ENCODE results near the gene IL1R1. TPM values are rescaled to one million over a fixed set of nuclear protein-coding genes. Genes with fewer than 3 reads are reported as not detected.
"Not testable (repeated sequence)": the region's sequence is repeated elsewhere in the genome, so short reads cannot be mapped to it uniquely, and the experiment has no call there.

Gene IL1R1
- total RNA-seq, 1 donor from 2014 or later, result 2.2 TPM

GRCh38 chr2:102103992-102104871, 38.3 kb upstream of the IL1R1 start:
- intact Hi-C loops (cut with micrococcal nuclease), result loop anchor here (2.0 kb wide), 2 partner anchors 33 to 41 kb away; no protein-coding TSS in a partner anchor
- Mint-ChIP-seq H3K36me3 (ENCODE audit: low read depth) (no peaks in the 10 kb centered on the region), H3K4me3 (peak overlapping the region; percentile 79), H3K27ac (peak overlapping the region; percentile 14), H3K27me3 (peaks cover 35% of the 10 kb centered on the region), H3K9me3 (peaks cover 16% of the 10 kb centered on the region), H3K4me1 (peaks cover 22% of the 10 kb centered on the region)
- peak; percentile 76 for DNase-seq

DNA sequence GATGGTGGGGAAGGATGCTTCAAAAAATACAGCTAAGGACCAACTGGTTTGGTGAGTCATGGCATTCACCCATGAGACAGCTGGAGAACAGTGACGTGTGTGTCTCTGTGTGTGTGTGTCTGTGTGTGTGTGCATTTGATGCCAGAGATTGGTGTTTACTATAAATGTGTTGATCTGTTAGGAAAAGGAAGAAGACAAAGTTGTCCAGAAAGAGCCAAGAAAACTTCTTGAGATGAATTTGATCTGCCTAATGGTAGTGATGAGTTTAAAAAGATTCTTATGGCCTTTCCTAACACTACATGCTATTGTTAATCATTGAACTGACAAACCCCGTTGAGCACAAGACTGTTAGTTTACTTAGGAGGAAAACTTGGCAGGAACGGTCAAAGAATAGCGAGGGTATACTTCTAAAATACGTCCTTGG, 36.4 kb upstream of the IL1R1 start:
- intact Hi-C loops (cut with micrococcal nuclease), result no loop called here
- peaks cover 12% of the 10 kb centered on the region for H3K9me3 Mint-ChIP-seq
- H3K27ac Mint-ChIP-seq, result no peak overlapping the region
- peaks cover 38% of the 10 kb centered on the region for H3K27me3 Mint-ChIP-seq
- H3K4me1 Mint-ChIP-seq, result peaks cover 20% of the 10 kb centered on the region
- no peak overlapping the region for H3K4me3 Mint-ChIP-seq
- no peaks in the 10 kb centered on the region for H3K36me3 Mint-ChIP-seq (ENCODE audit: low read depth)
- DNase-seq, result no peak

DNA sequence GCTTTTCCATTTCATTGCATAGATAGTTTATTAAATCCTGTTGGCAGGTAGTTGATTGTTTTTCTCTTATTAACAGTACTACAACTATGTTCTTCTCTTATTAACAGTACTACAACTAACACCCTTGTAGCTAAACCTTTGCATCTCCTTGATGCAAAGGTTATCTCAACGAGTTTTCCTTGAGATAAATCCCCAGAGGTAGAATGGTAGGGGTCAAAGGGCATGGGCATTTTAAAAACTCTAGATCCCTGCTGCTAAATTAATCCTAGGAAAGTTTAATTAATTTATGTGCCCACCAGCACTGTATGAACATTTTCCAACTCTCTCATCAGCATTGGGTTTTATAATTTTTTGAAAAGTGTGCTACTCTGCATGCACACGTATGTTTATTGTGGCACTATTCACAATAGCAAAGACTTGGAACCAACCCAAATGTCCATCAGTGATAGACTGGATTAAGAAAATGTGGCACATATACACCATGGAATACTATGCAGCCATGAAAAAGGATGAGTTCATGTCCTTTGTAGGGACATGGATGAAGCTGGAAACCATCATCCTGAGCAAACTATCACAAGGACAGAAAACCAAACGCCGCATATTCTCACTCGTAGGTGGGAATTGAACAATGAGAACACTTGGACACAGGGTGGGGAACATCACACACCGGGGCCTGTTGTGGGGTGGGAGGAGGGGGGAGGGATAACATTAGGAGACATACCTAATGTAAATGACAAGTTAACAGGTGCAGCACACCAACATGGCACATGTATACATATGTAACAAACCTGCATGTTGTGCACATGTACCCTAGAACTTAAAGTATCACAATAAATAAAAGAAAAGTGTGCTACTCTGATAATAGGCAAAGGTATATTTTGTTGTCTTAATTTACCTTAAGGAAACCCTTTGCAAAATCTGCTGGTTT, 35.5 kb upstream of the IL1R1 start:
- Mint-ChIP-seq H3K27me3 (peaks cover 37% of the 10 kb centered on the region), H3K4me1 (peaks cover 20% of the 10 kb centered on the region)
- DNase-seq; H3K4me3 Mint-ChIP-seq; intact Hi-C loops (cut with micrococcal nuclease); H3K27ac Mint-ChIP-seq; H3K9me3 Mint-ChIP-seq; H3K36me3 Mint-ChIP-seq (ENCODE audit: low read depth): not testable (repeated sequence)

DNA sequence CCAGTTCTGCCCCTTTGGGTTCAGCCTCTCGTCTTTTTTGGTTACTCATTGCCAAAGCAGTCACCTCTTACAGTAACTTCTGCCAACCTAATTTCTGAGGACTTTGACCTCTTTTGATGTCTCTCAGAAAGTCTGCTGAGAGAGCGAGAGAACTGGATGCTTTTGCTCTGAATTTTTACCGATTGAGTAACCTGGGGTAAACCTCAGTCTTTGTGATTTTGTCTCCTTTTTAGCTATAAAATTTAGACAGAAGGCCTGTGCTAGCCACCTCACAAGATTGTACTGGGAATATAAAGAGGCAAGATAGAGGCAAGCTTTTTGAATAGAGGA, 34.8 kb upstream of the IL1R1 start:
- Mint-ChIP-seq H3K27ac (no peak overlapping the region), H3K4me1 (peaks cover 21% of the 10 kb centered on the region), H3K9me3 (peaks cover under 1% of the 10 kb centered on the region), H3K27me3 (peaks cover 37% of the 10 kb centered on the region), H3K36me3 (ENCODE audit: low read depth) (no peaks in the 10 kb centered on the region), H3K4me3 (no peak overlapping the region)
- intact Hi-C loops (cut with micrococcal nuclease), result no loop called here
- no peak for DNase-seq

GRCh38 chr2:102109016-102109415, 33.5 kb upstream of the IL1R1 start:
- Mint-ChIP-seq H3K27ac (no peak overlapping the region), H3K27me3 (peaks cover 30% of the 10 kb centered on the region), H3K9me3 (no peaks in the 10 kb centered on the region), H3K36me3 (ENCODE audit: low read depth) (no peaks in the 10 kb centered on the region), H3K4me1 (peaks cover 23% of the 10 kb centered on the region), H3K4me3 (no peak overlapping the region)
- intact Hi-C loops (cut with micrococcal nuclease), result no loop called here
- no peak for DNase-seq

- Mint-ChIP-seq H3K9me3 (no peaks in the 10 kb centered on the region), H3K27me3 (peaks cover 23% of the 10 kb centered on the region), H3K27ac (no peak overlapping the region), H3K4me3 (no peak overlapping the region), H3K36me3 (ENCODE audit: low read depth) (no peaks in the 10 kb centered on the region), H3K4me1 (peaks cover 23% of the 10 kb centered on the region)
- no peak for DNase-seq
- intact Hi-C loops (cut with micrococcal nuclease), result loop anchor here (10.0 kb wide), 1 partner anchor 205 kb away; no protein-coding TSS in a partner anchor
These were observed 32.4 kb upstream of the IL1R1 start for GRCh38 chr2:102110171-102110570.

GRCh38 chr2:102110596-102111334, 31.8 kb upstream of the IL1R1 start:
- H3K9me3 Mint-ChIP-seq, result peaks cover 6% of the 10 kb centered on the region
- H3K4me1 Mint-ChIP-seq, result peaks cover 23% of the 10 kb centered on the region
- no peaks in the 10 kb centered on the region for H3K36me3 Mint-ChIP-seq (ENCODE audit: low read depth)
- no peak for DNase-seq
- intact Hi-C loops (cut with micrococcal nuclease), result loop anchor here (10.0 kb wide), 1 partner anchor 206 kb away; no protein-coding TSS in a partner anchor
- peaks cover 27% of the 10 kb centered on the region for H3K27me3 Mint-ChIP-seq
- H3K4me3 Mint-ChIP-seq, result no peak overlapping the region
- H3K27ac Mint-ChIP-seq, result no peak overlapping the region

GRCh38 chr2:102111823-102112222, 30.7 kb upstream of the IL1R1 start:
- peaks cover 23% of the 10 kb centered on the region for H3K4me1 Mint-ChIP-seq
- intact Hi-C loops (cut with micrococcal nuclease), result loop anchor here (10.0 kb wide), 1 partner anchor 207 kb away; no protein-coding TSS in a partner anchor
- no peak overlapping the region for H3K27ac Mint-ChIP-seq
- H3K36me3 Mint-ChIP-seq (ENCODE audit: low read depth), result no peaks in the 10 kb centered on the region
- H3K4me3 Mint-ChIP-seq, result no peak overlapping the region
- no peak for DNase-seq
- H3K9me3 Mint-ChIP-seq, result peaks cover 9% of the 10 kb centered on the region
- peaks cover 24% of the 10 kb centered on the region for H3K27me3 Mint-ChIP-seq

- Mint-ChIP-seq H3K27ac (no peak overlapping the region), H3K4me3 (no peak overlapping the region), H3K27me3 (peaks cover 24% of the 10 kb centered on the region), H3K9me3 (peaks cover 9% of the 10 kb centered on the region), H3K36me3 (ENCODE audit: low read depth) (no peaks in the 10 kb centered on the region), H3K4me1 (peaks cover 23% of the 10 kb centered on the region)
- intact Hi-C loops (cut with micrococcal nuclease), result loop anchor here (10.0 kb wide), 1 partner anchor 207 kb away; no protein-coding TSS in a partner anchor
- DNase-seq, result no peak
These were observed 30.3 kb upstream of the IL1R1 start for GRCh38 chr2:102112271-102112670.

GRCh38 chr2:102112692-102113665, 29.6 kb upstream of the IL1R1 start:
- DNase-seq, result no peak

GRCh38 chr2:102114290-102114721, 28.2 kb upstream of the IL1R1 start:
- no peak overlapping the region for H3K27ac Mint-ChIP-seq
- no peaks in the 10 kb centered on the region for H3K36me3 Mint-ChIP-seq (ENCODE audit: low read depth)
- DNase-seq, result no peak
- H3K4me1 Mint-ChIP-seq, result peaks cover 23% of the 10 kb centered on the region
- H3K4me3 Mint-ChIP-seq, result no peak overlapping the region
- peaks cover 9% of the 10 kb centered on the region for H3K9me3 Mint-ChIP-seq
- H3K27me3 Mint-ChIP-seq, result peaks cover 20% of the 10 kb centered on the region
- intact Hi-C loops (cut with micrococcal nuclease), result loop anchor here (2.0 to 10.0 kb wide), 3 partner anchors 14 to 210 kb away; no protein-coding TSS in a partner anchor

More at GRCh38 chr2:102112692-102113665, 29.6 kb upstream of the IL1R1 start:
- H3K9me3 Mint-ChIP-seq, result peaks cover 9% of the 10 kb centered on the region
- H3K4me1 Mint-ChIP-seq, result peaks cover 23% of the 10 kb centered on the region
- H3K27me3 Mint-ChIP-seq, result peaks cover 25% of the 10 kb centered on the region
- intact Hi-C loops (cut with micrococcal nuclease), result loop anchor here (10.0 kb wide), 1 partner anchor 208 kb away; no protein-coding TSS in a partner anchor
- H3K27ac Mint-ChIP-seq, result no peak overlapping the region
- H3K36me3 Mint-ChIP-seq (ENCODE audit: low read depth), result no peaks in the 10 kb centered on the region
- H3K4me3 Mint-ChIP-seq, result no peak overlapping the region

- Mint-ChIP-seq H3K4me3 (no peak overlapping the region), H3K4me1 (peaks cover 22% of the 10 kb centered on the region), H3K36me3 (ENCODE audit: low read depth) (no peaks in the 10 kb centered on the region), H3K27ac (no peak overlapping the region), H3K27me3 (peaks cover 19% of the 10 kb centered on the region), H3K9me3 (peaks cover 9% of the 10 kb centered on the region)
- intact Hi-C loops (cut with micrococcal nuclease), result loop anchor here (2.0 to 10.0 kb wide), 4 partner anchors 14 to 210 kb away; no protein-coding TSS in a partner anchor
- DNase-seq, result no peak
These were observed 27.6 kb upstream of the IL1R1 start for GRCh38 chr2:102114851-102115497.
